Measurements from ENCODE around the gene CLOCK. TPM values are rescaled to one million over a fixed set of nuclear protein-coding genes. Genes with fewer than 3 reads are reported as not detected.

The CLOCK gene
- total RNA-seq, 1 donor from 2014 or later, result 35.9 TPM

GRCh38 chr4:55380576-55380975 lies 166.1 kb downstream of the CLOCK start:
- Histone ChIP-seq H3K27me3 (no peaks in the 10 kb centered on the region), H3K4me3 (no peak overlapping the region), H3K36me3 (no peaks in the 10 kb centered on the region), H3K79me2 (ENCODE audit: low read depth) (no peaks in the 10 kb centered on the region), H3K27ac (no peak overlapping the region), H3K9me3 (ENCODE audit: low read depth) (no peaks in the 10 kb centered on the region), H3K4me2 (no peak overlapping the region), H3K4me1 (peaks cover 8% of the 10 kb centered on the region), H3F3A (ENCODE audit: low read depth) (peaks cover 4% of the 10 kb centered on the region), H2AFZ (replicated peaks) (no peak overlapping the region), H3K9ac (no peak overlapping the region), H4K20me1 (ENCODE audit: low read depth) (no peaks in the 10 kb centered on the region)
- Mint-ChIP-seq H3K4me3 (no peak overlapping the region), H3K27ac (no peak overlapping the region), H3K9me3 (no peaks in the 10 kb centered on the region), H3K36me3 (no peaks in the 10 kb centered on the region), H3K4me1 (no peaks in the 10 kb centered on the region), H3K27me3 (ENCODE audit: insufficient read depth, low read depth) (no peaks in the 10 kb centered on the region)
- no peak for TF ChIP-seq EZH2 (IDR thresholded peaks at IDR 0.05)
- no peak for TF ChIP-seq EZH2phosphoT487 (IDR thresholded peaks at IDR 0.05)
- no peak for TF ChIP-seq CTCF (IDR thresholded peaks at IDR 0.05)
- no peak for DNase-seq (ENCODE audit: low spot score)

GRCh38 chr4:55378617-55379467 lies 167.9 kb downstream of the CLOCK start:
- DNase-seq (ENCODE audit: low spot score), result no peak
- Histone ChIP-seq H3K9ac (no peak overlapping the region), H4K20me1 (ENCODE audit: low read depth) (no peaks in the 10 kb centered on the region), H3K79me2 (ENCODE audit: low read depth) (no peaks in the 10 kb centered on the region), H3K4me3 (no peak overlapping the region), H3K36me3 (no peaks in the 10 kb centered on the region), H3K4me1 (peaks cover 8% of the 10 kb centered on the region), H3K27me3 (no peaks in the 10 kb centered on the region), H3K9me3 (ENCODE audit: low read depth) (no peaks in the 10 kb centered on the region), H2AFZ (replicated peaks) (no peak overlapping the region), H3K27ac (no peak overlapping the region), H3K4me2 (no peak overlapping the region), H3F3A (ENCODE audit: low read depth) (peaks cover 4% of the 10 kb centered on the region)
- Mint-ChIP-seq H3K27ac (no peak overlapping the region), H3K27me3 (ENCODE audit: insufficient read depth, low read depth) (no peaks in the 10 kb centered on the region), H3K36me3 (no peaks in the 10 kb centered on the region), H3K4me1 (no peaks in the 10 kb centered on the region), H3K9me3 (no peaks in the 10 kb centered on the region), H3K4me3 (no peak overlapping the region)
- TF ChIP-seq EZH2phosphoT487 (IDR thresholded peaks at IDR 0.05), result no peak
- TF ChIP-seq CTCF (IDR thresholded peaks at IDR 0.05), result no peak
- TF ChIP-seq EZH2 (IDR thresholded peaks at IDR 0.05), result no peak

Small RNA genes within 50 kb of the gene (small RNA-seq; reads per million reads assigned to genes)
- not detected for gene RF00019

Other genes starting within 250 kb of the CLOCK start
- 13.2 and 22.7 TPM in 2 replicates for gene SRD5A3, start 200.7 kb downstream of the CLOCK start, total RNA-seq (ENCODE audit: low replicate concordance)
- 85.6 and 110 TPM in 2 replicates for gene TMEM165, start 151.0 kb downstream of the CLOCK start, total RNA-seq (ENCODE audit: low replicate concordance)
- not detected in 2 replicates for gene PDCL2, start 45.3 kb upstream of the CLOCK start, total RNA-seq (ENCODE audit: low replicate concordance)
- gene NMU, start 89.4 kb upstream of the CLOCK start, total RNA-seq (ENCODE audit: low replicate concordance), result 1.8 and 3.8 TPM in 2 replicates

All from neural progenitor cell (in vitro differentiated cells).